Parietal lobe (tissue), 1 donor: ENCODE measurements around the gene SPATA9. TPM values are rescaled to one million over a fixed set of nuclear protein-coding genes. Genes with fewer than 3 reads are reported as not detected.

Experiments
- total RNA-seq: library from RNA; depleted of rRNA; stranded (reverse); fragments of >200 nt; gene quantifications from one replicate; pipeline ENCODE4 v1.2.3, GENCODE V29; 2014

The SPATA9 gene, protein sequence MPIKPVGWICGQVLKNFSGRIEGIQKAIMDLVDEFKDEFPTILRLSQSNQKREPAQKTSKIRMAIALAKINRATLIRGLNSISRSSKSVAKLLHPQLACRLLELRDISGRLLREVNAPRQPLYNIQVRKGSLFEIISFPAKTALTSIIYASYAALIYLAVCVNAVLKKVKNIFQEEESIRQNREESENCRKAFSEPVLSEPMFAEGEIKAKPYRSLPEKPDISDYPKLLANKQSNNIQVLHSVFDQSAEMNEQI
- total RNA-seq, result 1.9 TPM

GRCh38 chr5:95682891-95683290, at the start of gene SPATA9:
Gene SPATA9 (minus strand): TSS chr5:95682991. CDS start chr5:95682854, 137 bp downstream.

GRCh38 chr5:95730730-95731570, 48.2 kb upstream of the SPATA9 start, which contains the start of gene RHOBTB3:
Gene RHOBTB3 (plus strand): TSS chr5:95731336. CDS start chr5:95731683, 347 bp downstream.

GRCh38 chr5:95646569-95647431, 36.0 kb downstream of the SPATA9 start, which contains the start of gene RFESD:
Gene RFESD (plus strand): TSS chr5:95646777. CDS start chr5:95652272, 5,495 bp downstream.

GRCh38 chr5:95620030-95620869, 62.5 kb downstream of the SPATA9 start, which contains the start of gene GPR150:
Gene GPR150 (plus strand): TSS chr5:95620087. CDS start chr5:95620276, 189 bp downstream.

Other genes with a start within 250 kb of the SPATA9 start
- gene SKIC3, start 128.0 kb downstream of the SPATA9 start, total RNA-seq, result 277 TPM
- 8.1 TPM for gene ARSK, start 127.9 kb downstream of the SPATA9 start, total RNA-seq
- gene GPR150, start 62.9 kb downstream of the SPATA9 start, total RNA-seq, result not detected
- 2.5 TPM for gene RFESD, start 36.2 kb downstream of the SPATA9 start, total RNA-seq
- 198 TPM for gene RHOBTB3, start 48.3 kb upstream of the SPATA9 start, total RNA-seq
- 18.8 TPM for gene GLRX, start 139.7 kb upstream of the SPATA9 start, total RNA-seq